T-helper 17 cell (primary cell): ENCODE results near the gene CSNK1E. TPM values are rescaled to one million over a fixed set of nuclear protein-coding genes. Genes with fewer than 3 reads are reported as not detected.

Experiments used
- ATAC-seq: fragments of 150-1000 bp; cut with Tn5 transposase; 2 replicates; pipeline ENCODE4 v1.10.0; 2021; ENCODE audit warnings: mild to moderate bottlenecking, moderate library complexity
- DNase-seq, 3 donors: peaks; one replicate each; pipeline versions ENCODE4 v3.0.0 to v3.0.0-alpha.2; 2020 to 2021
- H3K9me3 ChIP-seq: one replicate; pipeline ENCODE4 v1.7.0; 2013; ENCODE audit warnings: low read length, mild to moderate bottlenecking; ENCODE audit not compliant: control insufficient read depth, poor library complexity, severe bottlenecking
- H3K27ac Mint-ChIP-seq: one replicate; pipeline ENCODE4 v1.8.0; 2022; ENCODE audit warnings: mild to moderate bottlenecking, moderate library complexity, mixed read lengths
- H3K27me3 Mint-ChIP-seq: one replicate; pipeline ENCODE4 v1.8.0; 2022; ENCODE audit warnings: mixed read lengths
- H3K36me3 Mint-ChIP-seq: one replicate; pipeline ENCODE4 v1.8.0; 2022; ENCODE audit warnings: low read depth, mixed read lengths
- H3K4me1 Mint-ChIP-seq: one replicate; pipeline ENCODE4 v1.8.0; 2022; ENCODE audit warnings: mild to moderate bottlenecking, mixed read lengths
- H3K4me3 Mint-ChIP-seq: one replicate; pipeline ENCODE4 v1.8.0; 2022; ENCODE audit warnings: mild to moderate bottlenecking, moderate library complexity, mixed read lengths
- total RNA-seq, 4 donors: library from RNA in 2 of 4; stranded (reverse) in 2 of 4; gene quantifications; one replicate each; pipeline ENCODE4 v1.2.3 and lab custom pipeline; 2022 to 2026

The CSNK1E gene
- total RNA-seq, 2 donors from 2014 or later, result 157 to 174 TPM

GRCh38 chr22:38295339-38295738 lies 21.9 kb downstream of the CSNK1E start:
- H3K27me3 Mint-ChIP-seq, result no peaks in the 10 kb centered on the region
- peaks cover 7% of the 10 kb centered on the region for H3K36me3 Mint-ChIP-seq
- H3K9me3 ChIP-seq, result no peaks in the 10 kb centered on the region
- peak overlapping the region; percentile 19 for H3K27ac Mint-ChIP-seq
- H3K4me1 Mint-ChIP-seq, result peaks cover 4% of the 10 kb centered on the region
- ATAC-seq (no peak), DNase-seq (no peak)
- H3K4me3 Mint-ChIP-seq, result no peak overlapping the region

- Mint-ChIP-seq H3K36me3 (no peaks in the 10 kb centered on the region), H3K4me1 (no peaks in the 10 kb centered on the region), H3K27me3 (no peaks in the 10 kb centered on the region), H3K4me3 (no peak overlapping the region), H3K27ac (peak overlapping the region; percentile 19)
- DNase-seq, result no peak
- ATAC-seq, result no peak
- H3K9me3 ChIP-seq, result no peaks in the 10 kb centered on the region
These were observed 23.0 kb downstream of the CSNK1E start for GRCh38 chr22:38294193-38294592.

DNA sequence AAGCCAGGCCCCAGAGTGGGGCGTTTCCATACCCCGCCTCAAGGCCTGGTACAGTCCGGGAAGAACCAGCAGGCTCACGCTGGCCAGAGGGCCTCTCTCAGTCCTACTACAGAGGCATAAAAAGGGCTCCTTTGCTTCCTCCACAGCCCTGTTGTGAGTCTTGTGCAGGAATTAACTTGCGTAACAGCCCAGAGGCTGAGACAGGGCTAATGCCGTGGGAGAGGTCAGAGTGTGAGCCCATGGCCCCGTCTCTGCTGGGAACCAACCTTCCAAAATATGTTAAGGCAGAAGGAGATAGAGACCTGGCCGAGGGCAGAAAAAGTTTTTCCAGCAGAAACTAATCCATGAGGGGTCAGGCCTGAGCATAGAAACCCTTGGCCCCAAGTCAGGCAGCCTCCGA lies 24.5 kb downstream of the CSNK1E start:
- Mint-ChIP-seq H3K4me3 (no peak overlapping the region), H3K36me3 (no peaks in the 10 kb centered on the region), H3K27ac (no peak overlapping the region), H3K4me1 (peaks cover 3% of the 10 kb centered on the region), H3K27me3 (no peaks in the 10 kb centered on the region)
- DNase-seq, result no peak
- ATAC-seq, result no peak
- H3K9me3 ChIP-seq, result no peaks in the 10 kb centered on the region

GRCh38 chr22:38291201-38291777 lies 25.9 kb downstream of the CSNK1E start:
- no peaks in the 10 kb centered on the region for H3K27me3 Mint-ChIP-seq
- H3K36me3 Mint-ChIP-seq, result no peaks in the 10 kb centered on the region
- no peak overlapping the region for H3K27ac Mint-ChIP-seq
- no peak overlapping the region for H3K4me3 Mint-ChIP-seq
- H3K9me3 ChIP-seq, result no peaks in the 10 kb centered on the region
- ATAC-seq, result no peak
- DNase-seq, result no peak
- peaks cover 3% of the 10 kb centered on the region for H3K4me1 Mint-ChIP-seq

- no peaks in the 10 kb centered on the region for H3K27me3 Mint-ChIP-seq
- H3K4me3 Mint-ChIP-seq, result no peak overlapping the region
- H3K9me3 ChIP-seq, result no peaks in the 10 kb centered on the region
- H3K4me1 Mint-ChIP-seq, result peaks cover 3% of the 10 kb centered on the region
- DNase-seq, result no peak
- no peaks in the 10 kb centered on the region for H3K36me3 Mint-ChIP-seq
- peak overlapping the region; percentile 21 for H3K27ac Mint-ChIP-seq
- ATAC-seq, result no peak
These were observed 26.9 kb downstream of the CSNK1E start for GRCh38 chr22:38290347-38290746.

DNA sequence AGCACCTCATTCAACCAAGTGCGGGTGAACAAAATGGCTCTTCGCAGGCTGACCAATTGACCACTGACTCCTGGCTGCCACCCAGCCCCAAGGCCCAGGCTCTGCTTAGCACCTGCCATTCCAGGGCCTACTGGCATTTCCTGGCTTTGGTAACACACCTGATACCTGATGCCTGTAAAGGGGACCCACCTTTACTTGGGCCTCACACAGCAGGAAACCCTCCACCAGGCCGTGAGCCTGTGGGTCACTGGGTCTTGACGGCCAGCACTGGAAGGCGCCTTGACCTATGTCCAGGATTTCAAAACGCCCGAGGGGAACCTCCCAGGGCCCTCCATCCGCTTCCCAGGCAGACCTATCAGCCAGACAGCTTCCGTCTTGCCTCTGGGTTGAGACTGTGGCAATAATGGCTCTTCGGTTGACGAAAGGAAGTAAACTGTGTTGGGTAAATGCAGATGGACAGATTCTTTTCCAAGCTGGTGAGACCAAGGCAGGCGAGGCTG lies 27.6 kb downstream of the CSNK1E start:
- peaks cover 3% of the 10 kb centered on the region for H3K4me1 Mint-ChIP-seq
- no peaks in the 10 kb centered on the region for H3K9me3 ChIP-seq
- no peaks in the 10 kb centered on the region for H3K27me3 Mint-ChIP-seq
- no peak overlapping the region for H3K4me3 Mint-ChIP-seq
- no peaks in the 10 kb centered on the region for H3K36me3 Mint-ChIP-seq
- peak overlapping the region; percentile 21 for H3K27ac Mint-ChIP-seq
- DNase-seq, result no peak
- peak; percentile 18 for ATAC-seq

- H3K27me3 Mint-ChIP-seq, result no peaks in the 10 kb centered on the region
- peak overlapping the region; percentile 74 for H3K27ac Mint-ChIP-seq
- H3K4me1 Mint-ChIP-seq, result peaks cover 3% of the 10 kb centered on the region
- H3K36me3 Mint-ChIP-seq, result no peaks in the 10 kb centered on the region
- no peak for DNase-seq
- H3K9me3 ChIP-seq, result no peaks in the 10 kb centered on the region
- ATAC-seq, result no peak
- no peak overlapping the region for H3K4me3 Mint-ChIP-seq
These were observed 30.1 kb downstream of the CSNK1E start for GRCh38 chr22:38286915-38287669.

GRCh38 chr22:38285018-38285417 lies 32.2 kb downstream of the CSNK1E start:
- no peaks in the 10 kb centered on the region for H3K36me3 Mint-ChIP-seq
- ATAC-seq, result no peak
- no peak for DNase-seq
- H3K9me3 ChIP-seq, result no peaks in the 10 kb centered on the region
- no peak overlapping the region for H3K4me3 Mint-ChIP-seq
- peaks cover 3% of the 10 kb centered on the region for H3K4me1 Mint-ChIP-seq
- H3K27me3 Mint-ChIP-seq, result no peaks in the 10 kb centered on the region
- no peak overlapping the region for H3K27ac Mint-ChIP-seq

- DNase-seq, result no peak
- no peaks in the 10 kb centered on the region for H3K27me3 Mint-ChIP-seq
- H3K9me3 ChIP-seq, result no peaks in the 10 kb centered on the region
- no peak overlapping the region for H3K4me3 Mint-ChIP-seq
- ATAC-seq, result no peak
- H3K27ac Mint-ChIP-seq, result no peak overlapping the region
- H3K36me3 Mint-ChIP-seq, result no peaks in the 10 kb centered on the region
- peaks cover 3% of the 10 kb centered on the region for H3K4me1 Mint-ChIP-seq
These were observed 33.2 kb downstream of the CSNK1E start for GRCh38 chr22:38284042-38284402.

DNA sequence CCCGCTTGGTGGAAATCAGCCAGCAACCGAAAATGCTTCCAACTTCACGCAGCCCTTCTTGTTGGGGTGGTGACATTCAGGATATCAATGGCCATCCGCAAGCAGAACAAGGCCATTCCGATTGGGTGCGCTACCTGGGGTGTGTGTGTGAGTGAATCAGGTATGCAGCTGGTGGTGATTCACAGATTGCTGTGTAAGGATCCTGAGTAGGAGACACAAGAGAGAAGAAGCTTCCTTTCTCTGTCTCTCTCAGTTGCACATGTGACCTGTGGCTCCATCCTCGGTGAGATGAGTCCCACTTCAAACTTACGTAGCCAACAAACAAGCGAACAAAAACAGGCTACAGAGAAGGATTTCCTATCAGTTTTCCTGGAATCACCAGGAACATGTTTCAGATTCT lies 34.8 kb downstream of the CSNK1E start:
- DNase-seq (no peak), ATAC-seq (no peak)
- H3K36me3 Mint-ChIP-seq, result no peaks in the 10 kb centered on the region
- H3K27ac Mint-ChIP-seq, result peak overlapping the region; percentile 2
- no peaks in the 10 kb centered on the region for H3K4me1 Mint-ChIP-seq
- H3K9me3 ChIP-seq, result no peaks in the 10 kb centered on the region
- H3K27me3 Mint-ChIP-seq, result no peaks in the 10 kb centered on the region
- no peak overlapping the region for H3K4me3 Mint-ChIP-seq

GRCh38 chr22:38276166-38276565 lies 41.1 kb downstream of the CSNK1E start:
- H3K9me3 ChIP-seq, result no peaks in the 10 kb centered on the region
- no peaks in the 10 kb centered on the region for H3K27me3 Mint-ChIP-seq
- H3K4me3 Mint-ChIP-seq, result no peak overlapping the region
- DNase-seq, result no peak
- H3K27ac Mint-ChIP-seq, result no peak overlapping the region
- H3K4me1 Mint-ChIP-seq, result peaks cover 17% of the 10 kb centered on the region
- ATAC-seq, result no peak
- no peaks in the 10 kb centered on the region for H3K36me3 Mint-ChIP-seq

GRCh38 chr22:38273135-38273826 lies 44.0 kb downstream of the CSNK1E start:
- H3K9me3 ChIP-seq, result no peaks in the 10 kb centered on the region
- H3K36me3 Mint-ChIP-seq, result no peaks in the 10 kb centered on the region
- H3K27ac Mint-ChIP-seq, result peak overlapping the region; percentile 95
- DNase-seq, result no peak
- ATAC-seq, result peak; percentile 3
- H3K27me3 Mint-ChIP-seq, result no peaks in the 10 kb centered on the region
- peaks cover 39% of the 10 kb centered on the region for H3K4me1 Mint-ChIP-seq
- H3K4me3 Mint-ChIP-seq, result peak overlapping the region; percentile 94

DNA sequence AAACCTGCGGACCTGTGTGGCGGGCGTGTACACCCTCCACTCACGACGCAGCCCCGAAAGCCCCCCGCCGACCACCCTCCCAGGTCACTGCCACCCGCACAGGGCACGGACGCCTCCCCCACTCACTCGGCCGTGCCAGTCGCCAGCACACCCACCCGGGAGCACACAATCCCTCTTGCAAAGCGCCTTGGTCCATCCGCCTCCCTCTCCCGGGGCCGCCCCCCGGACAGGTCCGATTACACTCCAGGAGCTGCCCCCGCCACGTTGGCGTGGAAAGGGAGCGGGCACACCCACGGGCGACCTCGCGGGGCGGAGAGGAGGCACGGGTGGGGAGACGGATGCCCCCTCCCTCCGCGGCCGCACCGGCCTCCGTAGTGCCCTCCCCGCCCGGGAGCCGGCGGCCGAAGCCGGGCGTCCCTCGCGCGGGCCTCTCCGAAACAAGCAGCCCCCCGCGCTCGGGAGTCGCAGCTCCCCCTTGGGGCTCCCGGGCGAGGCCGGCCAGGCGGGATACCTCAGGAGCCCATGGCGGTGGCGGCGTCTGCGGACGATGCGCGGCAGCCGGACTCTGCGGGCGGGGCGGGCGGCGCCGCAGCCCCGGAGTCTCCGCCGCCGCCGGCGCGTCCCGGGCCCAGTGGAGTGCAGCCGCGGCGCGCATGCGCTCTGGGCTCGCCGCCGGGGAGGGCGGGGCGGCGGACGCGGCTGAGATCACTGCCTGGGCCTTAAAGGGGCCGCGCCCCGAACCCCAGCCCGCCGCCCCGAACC lies 44.7 kb downstream of the CSNK1E start, which contains the start of gene TMEM184B:
Gene TMEM184B, minus strand, starts transcription at position 638 of the 762 bp plus-strand sequence. CDS start 25,049 bp downstream, outside the sequence.
- DNase-seq, result peak; percentile 82 to 86 (median 83)
- peak within 1 kb of the TSS; percentile 94 for H3K4me3 Mint-ChIP-seq
- no peaks in the 10 kb centered on the region for H3K36me3 Mint-ChIP-seq
- peaks cover 42% of the 10 kb centered on the region for H3K4me1 Mint-ChIP-seq
- no peaks in the 10 kb centered on the region for H3K9me3 ChIP-seq
- ATAC-seq, result peak; percentile 96
- no peaks in the 10 kb centered on the region for H3K27me3 Mint-ChIP-seq
- H3K27ac Mint-ChIP-seq, result peak within 1 kb of the TSS; percentile 95
